Lower leg skin (tissue), 4 donors: Measurements from ENCODE around the gene ACKR1. TPM values are rescaled to one million over a fixed set of nuclear protein-coding genes. Genes with fewer than 3 reads are reported as not detected.

ENCODE experiments used
- DNase-seq, 2 donors: peaks; one replicate each; pipeline ENCODE4 v3.0.0-alpha.2; 2019; ENCODE audit warnings: low spot score in 2 of 2
- H3K4me3 ChIP-seq: fragments of 200-600 bp; sonication (generic); 2 replicates; pipeline ENCODE4 v1.5.1; 2017; ENCODE audit warnings: mild to moderate bottlenecking, low read depth; ENCODE audit not compliant: poor library complexity, severe bottlenecking
- POLR2A ChIP-seq, 2 donors: fragments of 450-650 bp; IDR thresholded peaks; one replicate each; pipeline ENCODE4 v1.6.1; 2016 to 2017; ENCODE audit warnings: antibody characterized with exemption in 2 of 2, mild to moderate bottlenecking in 1 of 2, moderate library complexity in 1 of 2
- WGBS, 2 donors: methylation state at CpG; one replicate each; pipeline ENCODE4 v1.1.5; 2018; 5-methylcytosine and 5-hydroxymethylcytosine counted together
- intact Hi-C: fragments of 100-400 bp; cut with DNase I; formaldehyde crosslinking; loops from one replicate; pipeline ENCODE4 v1.15.0; 2023; ENCODE audit warnings: low total_unique reads
- total RNA-seq, 4 donors: library from RNA; depleted of rRNA; stranded (reverse); fragments of >200 nt; gene quantifications; one replicate each; pipeline ENCODE4 v1.1.0, GENCODE V29; 2016
- TF ChIP-seq, protein P1 (sequence below), 3 donors: fragments of 450-650 bp; IDR thresholded peaks; one replicate each; pipeline ENCODE4 v1.5.1; 2016; ENCODE audit warnings: antibody characterized with exemption in 3 of 3, mild to moderate bottlenecking in 3 of 3, moderate library complexity in 2 of 3

ACKR1 gene
- total RNA-seq, 4 donors from 2014 or later, result 17.4 to 104 (median 46.9) TPM

DNA sequence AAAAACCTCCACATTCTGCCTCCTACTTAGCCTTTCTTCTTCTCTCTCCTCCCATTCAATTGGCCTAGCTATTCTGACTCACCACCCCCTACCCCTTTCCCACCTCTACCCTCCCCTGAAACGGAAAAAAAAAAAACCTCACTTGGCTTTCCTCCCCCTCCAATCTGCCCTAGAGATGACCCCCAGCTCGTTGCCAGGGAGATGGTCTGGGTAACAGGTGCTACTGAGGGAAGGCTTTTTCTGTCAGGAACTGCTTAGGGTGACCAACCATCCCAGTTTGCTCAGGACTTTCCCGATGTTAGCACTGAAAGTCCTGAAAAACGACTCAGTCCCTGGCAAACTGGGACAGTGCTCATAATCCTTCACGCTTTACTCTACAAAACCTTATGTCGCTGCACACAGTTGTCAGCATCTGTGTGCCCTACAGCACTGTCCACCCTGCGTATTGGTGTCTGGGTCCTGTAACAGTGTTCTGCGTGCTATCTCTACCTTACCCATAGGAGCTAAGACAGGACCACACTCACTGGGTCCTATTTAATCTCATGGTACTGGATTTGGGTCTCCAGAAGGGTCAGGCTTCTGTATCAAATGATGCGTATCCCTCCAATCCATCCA, 41.0 kb upstream of the ACKR1 start:
- H3K4me3 ChIP-seq, result no peak overlapping the region
- TF ChIP-seq, protein P1, sequence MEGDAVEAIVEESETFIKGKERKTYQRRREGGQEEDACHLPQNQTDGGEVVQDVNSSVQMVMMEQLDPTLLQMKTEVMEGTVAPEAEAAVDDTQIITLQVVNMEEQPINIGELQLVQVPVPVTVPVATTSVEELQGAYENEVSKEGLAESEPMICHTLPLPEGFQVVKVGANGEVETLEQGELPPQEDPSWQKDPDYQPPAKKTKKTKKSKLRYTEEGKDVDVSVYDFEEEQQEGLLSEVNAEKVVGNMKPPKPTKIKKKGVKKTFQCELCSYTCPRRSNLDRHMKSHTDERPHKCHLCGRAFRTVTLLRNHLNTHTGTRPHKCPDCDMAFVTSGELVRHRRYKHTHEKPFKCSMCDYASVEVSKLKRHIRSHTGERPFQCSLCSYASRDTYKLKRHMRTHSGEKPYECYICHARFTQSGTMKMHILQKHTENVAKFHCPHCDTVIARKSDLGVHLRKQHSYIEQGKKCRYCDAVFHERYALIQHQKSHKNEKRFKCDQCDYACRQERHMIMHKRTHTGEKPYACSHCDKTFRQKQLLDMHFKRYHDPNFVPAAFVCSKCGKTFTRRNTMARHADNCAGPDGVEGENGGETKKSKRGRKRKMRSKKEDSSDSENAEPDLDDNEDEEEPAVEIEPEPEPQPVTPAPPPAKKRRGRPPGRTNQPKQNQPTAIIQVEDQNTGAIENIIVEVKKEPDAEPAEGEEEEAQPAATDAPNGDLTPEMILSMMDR (IDR thresholded peaks at IDR 0.05), result no peak
- TF ChIP-seq POLR2A (IDR thresholded peaks at IDR 0.05), result no peak
- WGBS, 2 donors, result 60 to 64% methylated on average over 9 of the region's 9 CpGs
- no peak for DNase-seq
- intact Hi-C loops, result loop anchor here (5.0 kb wide), 1 partner anchor 39 kb away; the partner anchor contains the start of gene ACKR1

DNA sequence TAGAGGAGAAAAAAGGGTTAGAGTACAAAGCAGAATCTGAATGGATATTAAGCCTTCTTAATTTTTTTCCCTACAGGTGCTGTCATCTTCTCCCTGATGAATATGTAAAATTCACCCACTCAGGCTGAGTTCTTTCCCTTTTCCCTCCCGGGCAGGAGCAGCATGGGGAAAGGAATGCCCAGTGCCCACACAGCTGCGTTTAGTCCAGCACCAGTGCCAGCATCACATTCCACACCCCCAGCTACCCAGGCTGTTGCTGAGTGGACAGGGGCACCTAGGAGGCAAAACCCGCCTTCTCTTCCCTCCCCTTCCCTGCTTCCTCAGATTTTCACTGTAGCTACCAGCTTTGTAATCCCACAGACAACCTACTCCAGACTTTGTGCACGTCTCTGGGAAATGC, 36.6 kb upstream of the ACKR1 start:
- DNase-seq, result no peak
- TF ChIP-seq, protein P1 (IDR thresholded peaks at IDR 0.05), result no peak
- no peak for TF ChIP-seq POLR2A (IDR thresholded peaks at IDR 0.05)
- intact Hi-C loops, result no loop called here
- WGBS, 2 donors, result 51 to 52% methylated on average over 4 of the region's 4 CpGs
- no peak overlapping the region for H3K4me3 ChIP-seq

DNA sequence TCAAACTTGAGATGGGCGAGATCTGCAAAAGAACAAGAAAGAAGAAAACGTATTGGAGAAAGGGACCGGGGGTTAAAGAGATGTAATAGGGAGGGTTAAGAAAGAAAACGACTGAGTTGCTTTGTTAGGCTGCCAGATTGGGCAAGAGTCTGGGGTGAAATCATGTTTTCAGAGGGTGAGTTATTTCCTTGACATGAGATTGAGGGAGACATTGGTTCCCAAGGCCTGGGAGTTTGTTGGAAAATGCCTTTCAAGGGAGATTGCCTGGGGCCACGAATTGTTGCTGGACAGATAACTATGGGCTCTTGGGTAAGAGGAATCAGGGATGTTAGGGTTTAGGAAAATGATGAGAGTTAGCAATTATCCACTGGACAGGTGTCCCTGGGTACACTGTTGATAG, 34.0 kb upstream of the ACKR1 start:
- H3K4me3 ChIP-seq, result no peak overlapping the region
- intact Hi-C loops, result no loop called here
- WGBS, 2 donors, result 65 to 67% methylated on average over 5 of the region's 5 CpGs
- DNase-seq, result no peak
- TF ChIP-seq POLR2A (IDR thresholded peaks at IDR 0.05), result no peak
- TF ChIP-seq, protein P1 (IDR thresholded peaks at IDR 0.05), result no peak

DNA sequence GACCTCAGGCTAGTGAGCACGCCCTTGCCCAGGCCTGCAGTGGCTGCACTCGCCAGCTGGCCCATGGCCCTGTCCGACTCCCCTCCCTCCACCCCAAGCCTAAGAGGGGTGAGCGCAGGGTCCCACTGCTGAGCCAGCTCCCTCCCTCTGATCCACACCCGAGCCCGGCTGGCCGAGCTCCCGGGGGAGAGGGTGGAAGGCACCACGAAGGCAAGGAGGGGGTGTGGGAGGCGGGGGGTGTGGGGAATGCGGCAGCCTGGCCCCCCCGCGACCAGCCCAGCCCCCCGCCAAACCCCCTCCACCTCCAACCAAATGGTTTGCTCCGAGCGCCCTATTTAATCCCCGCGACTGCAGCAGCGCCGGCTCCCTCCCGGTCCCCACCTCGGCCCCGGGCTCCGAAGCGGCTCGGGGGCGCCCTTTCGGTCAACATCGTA, 33.4 kb upstream of the ACKR1 start, which contains the start of gene CADM3:
Gene CADM3 (plus strand): TSS at position 362 of the 434 bp plus-strand sequence. CDS start 151 bp downstream, outside the sequence.
- intact Hi-C loops, result no loop called here
- TF ChIP-seq, protein P1 (IDR thresholded peaks at IDR 0.05), result no peak
- TF ChIP-seq POLR2A (IDR thresholded peaks at IDR 0.05), result no peak
- 0 to 3% methylated on average over 21 to 24 of the region's 29 CpGs for WGBS, 2 donors
- no peak for DNase-seq
- peak within 1 kb of the TSS; percentile 12 for H3K4me3 ChIP-seq

DNA sequence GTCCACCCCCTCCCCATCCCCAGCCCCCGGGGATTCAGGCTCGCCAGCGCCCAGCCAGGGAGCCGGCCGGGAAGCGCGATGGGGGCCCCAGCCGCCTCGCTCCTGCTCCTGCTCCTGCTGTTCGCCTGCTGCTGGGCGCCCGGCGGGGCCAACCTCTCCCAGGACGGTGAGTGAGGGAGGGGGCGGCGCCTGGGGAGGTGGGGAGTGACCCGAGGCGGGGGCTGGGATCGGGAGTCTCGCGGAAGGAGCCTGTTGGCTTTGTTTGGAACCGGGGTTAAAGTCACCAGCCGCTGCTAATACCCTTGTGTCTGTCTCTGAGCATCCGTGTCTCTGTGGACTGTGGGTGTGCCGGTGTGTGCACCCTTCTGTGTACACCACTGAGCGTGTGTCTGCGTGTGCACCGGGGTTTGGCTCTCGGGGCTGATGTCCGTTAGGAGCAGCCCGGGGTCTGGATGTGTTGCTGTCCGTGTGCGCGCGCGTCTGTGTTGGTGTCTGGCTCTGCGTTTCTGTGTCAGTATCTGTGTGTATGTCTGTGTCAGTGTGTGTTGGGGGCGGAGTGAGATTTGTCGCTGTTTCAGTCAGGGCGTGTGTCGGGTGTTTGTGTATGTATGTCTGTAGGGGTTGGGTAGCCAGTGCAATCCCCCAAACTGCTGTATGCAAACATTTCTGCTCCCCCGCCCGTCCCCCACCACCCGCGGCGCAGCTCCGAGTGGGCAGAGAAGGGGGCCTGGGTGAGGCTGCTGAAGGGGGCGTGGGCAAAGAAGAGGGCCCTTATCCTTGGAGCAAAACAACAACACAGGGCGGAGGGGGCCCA, 32.8 kb upstream of the ACKR1 start:
- 1 to 2% methylated on average over 25 to 49 of the region's 49 CpGs for WGBS, 2 donors
- intact Hi-C loops, result no loop called here
- peak in 1 of 2 donors; percentile 84 for DNase-seq
- H3K4me3 ChIP-seq, result peak overlapping the region; percentile 12
- TF ChIP-seq, protein P1 (IDR thresholded peaks at IDR 0.05), result no peak
- TF ChIP-seq POLR2A (IDR thresholded peaks at IDR 0.05), result no peak
